GM12872 (cell line): Measurements from ENCODE around the gene RBFOX1.

ENCODE experiments used
- TF ChIP-seq, protein P1 (sequence below): IDR thresholded peaks from 3 replicates; pipeline ENCODE4 v1.5.1; 2011; ENCODE audit warnings: low read depth, mild to moderate bottlenecking, low read length, moderate library complexity; ENCODE audit not compliant: insufficient read depth

RBFOX1 gene

DNA sequence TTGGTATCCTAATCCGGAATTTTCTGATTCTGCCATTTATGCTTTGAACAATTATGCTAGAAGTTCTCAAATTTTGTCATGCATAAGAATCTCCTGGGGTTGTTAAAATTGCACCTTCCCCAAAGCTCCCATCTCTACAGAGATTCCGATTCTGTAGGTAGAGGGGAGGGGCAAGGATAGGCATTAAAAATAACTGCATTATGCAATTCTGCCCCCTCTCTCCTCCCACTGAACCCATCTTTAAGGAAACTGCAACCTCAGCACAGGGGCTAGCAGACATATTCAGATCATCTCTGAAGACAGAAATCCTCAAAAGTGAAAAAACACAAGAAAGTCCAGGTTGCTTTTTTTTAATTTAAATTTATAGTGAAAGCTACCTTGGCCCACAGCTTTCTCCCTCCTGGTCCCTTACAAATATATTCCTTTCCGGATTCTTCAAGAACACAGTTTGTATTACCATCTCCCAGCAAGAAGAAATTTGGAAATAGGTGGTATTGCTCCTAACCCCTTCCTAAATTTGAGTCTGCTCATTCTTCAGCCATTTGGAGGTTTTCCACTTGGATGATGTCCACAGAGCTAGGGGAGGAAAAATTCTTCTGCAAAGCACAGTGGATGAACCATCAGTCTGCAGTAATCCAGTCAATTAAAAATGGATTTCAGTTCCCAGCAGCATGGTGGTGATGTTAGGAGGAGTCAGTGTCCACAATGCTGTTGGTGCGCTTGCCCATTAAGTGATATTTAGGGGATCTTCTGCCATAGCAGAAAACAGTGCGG lies 67.7 kb downstream of the RBFOX1 start:
- TF ChIP-seq, protein P1, sequence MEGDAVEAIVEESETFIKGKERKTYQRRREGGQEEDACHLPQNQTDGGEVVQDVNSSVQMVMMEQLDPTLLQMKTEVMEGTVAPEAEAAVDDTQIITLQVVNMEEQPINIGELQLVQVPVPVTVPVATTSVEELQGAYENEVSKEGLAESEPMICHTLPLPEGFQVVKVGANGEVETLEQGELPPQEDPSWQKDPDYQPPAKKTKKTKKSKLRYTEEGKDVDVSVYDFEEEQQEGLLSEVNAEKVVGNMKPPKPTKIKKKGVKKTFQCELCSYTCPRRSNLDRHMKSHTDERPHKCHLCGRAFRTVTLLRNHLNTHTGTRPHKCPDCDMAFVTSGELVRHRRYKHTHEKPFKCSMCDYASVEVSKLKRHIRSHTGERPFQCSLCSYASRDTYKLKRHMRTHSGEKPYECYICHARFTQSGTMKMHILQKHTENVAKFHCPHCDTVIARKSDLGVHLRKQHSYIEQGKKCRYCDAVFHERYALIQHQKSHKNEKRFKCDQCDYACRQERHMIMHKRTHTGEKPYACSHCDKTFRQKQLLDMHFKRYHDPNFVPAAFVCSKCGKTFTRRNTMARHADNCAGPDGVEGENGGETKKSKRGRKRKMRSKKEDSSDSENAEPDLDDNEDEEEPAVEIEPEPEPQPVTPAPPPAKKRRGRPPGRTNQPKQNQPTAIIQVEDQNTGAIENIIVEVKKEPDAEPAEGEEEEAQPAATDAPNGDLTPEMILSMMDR: no peak

DNA sequence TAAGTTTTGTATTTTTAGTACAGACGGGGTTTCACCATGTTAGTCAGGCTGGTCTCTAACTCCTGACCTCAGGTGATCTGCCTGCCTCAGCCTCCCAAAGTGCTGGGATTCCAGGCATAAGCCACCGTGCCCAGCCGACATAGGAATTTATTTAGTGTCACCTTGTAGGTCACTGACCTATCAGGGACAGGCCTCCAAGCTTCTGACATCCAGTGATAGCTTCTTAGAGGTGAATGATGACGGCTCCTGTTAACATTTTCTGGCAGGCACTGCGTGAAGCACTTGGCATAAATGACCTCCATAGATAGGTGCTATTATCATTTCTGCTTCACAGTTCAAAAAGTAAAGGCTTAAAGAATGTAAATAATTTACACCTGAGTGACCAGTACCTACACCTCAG lies 71.6 kb downstream of the RBFOX1 start:
- TF ChIP-seq, protein P1: no peak

- TF ChIP-seq, protein P1: no peak
These were observed 72.5 kb downstream of the RBFOX1 start for GRCh38 chr16:7405166-7405565.

DNA sequence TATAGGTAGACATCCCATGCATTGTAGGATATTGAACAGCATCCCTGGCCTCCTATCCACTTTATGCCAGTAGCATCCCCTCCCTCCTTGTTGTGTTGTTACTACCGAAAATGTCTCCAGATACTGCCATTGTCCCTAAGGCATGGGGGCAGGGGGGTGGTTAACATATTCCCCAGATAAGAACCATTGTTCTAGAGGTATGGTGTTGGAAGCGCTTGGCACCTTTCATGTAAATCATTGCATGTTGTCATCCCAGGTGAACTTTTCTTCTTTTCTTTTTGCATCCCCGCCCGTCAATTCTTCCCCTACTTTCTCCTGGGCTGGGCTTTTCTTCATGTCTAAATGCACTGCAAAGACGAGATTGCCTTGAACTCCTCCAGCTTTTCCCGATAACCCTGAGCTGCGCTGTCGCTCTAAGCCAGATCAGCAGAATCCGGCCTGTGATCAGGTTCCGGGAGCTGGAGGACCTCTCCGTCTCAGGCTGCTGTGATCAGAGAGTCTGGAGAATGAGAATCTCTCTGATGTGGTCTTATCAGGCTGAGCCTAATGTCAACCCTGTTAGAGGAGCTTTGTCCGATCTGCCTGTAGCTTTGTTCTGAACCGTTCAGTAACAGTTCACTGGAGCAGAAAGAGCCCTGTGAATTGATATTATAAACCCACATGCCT lies 76.2 kb downstream of the RBFOX1 start:
- TF ChIP-seq, protein P1: no peak

- TF ChIP-seq, protein P1: no peak
These were observed 86.8 kb downstream of the RBFOX1 start for GRCh38 chr16:7419441-7419840.

DNA sequence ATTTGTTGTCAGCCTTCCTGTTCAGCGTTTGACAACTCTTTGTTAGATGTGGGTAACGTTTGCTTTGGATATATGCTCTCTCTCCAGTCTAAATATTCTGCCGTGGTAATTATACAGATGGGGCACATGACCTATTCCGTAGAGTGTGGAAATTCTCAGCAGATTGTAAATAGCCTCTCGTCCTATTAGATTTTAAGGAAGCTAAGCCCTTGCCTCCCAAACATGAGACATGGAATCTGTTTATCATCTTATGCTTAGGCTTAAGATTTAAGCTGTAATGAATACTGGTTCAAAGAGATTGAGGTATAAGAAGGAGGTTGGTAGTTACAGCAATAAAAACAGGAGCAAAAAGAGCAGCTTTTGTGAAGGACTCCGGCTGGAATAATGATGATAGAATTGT lies 87.4 kb downstream of the RBFOX1 start:
- TF ChIP-seq, protein P1: no peak

GRCh38 chr16:7420843-7421242 lies 88.2 kb downstream of the RBFOX1 start:
- TF ChIP-seq, protein P1: no peak
